Mesenchymal stem cell (in vitro differentiated cells and primary cell): ENCODE measurements around the gene TRMT112.
A peak's percentile ranks its signal among the peaks of the same experiment; 100 is the strongest.

Source experiments
- DNase-seq: peaks from one replicate; pipeline ENCODE4 v3.0.0-alpha.2; 2013
- H2AFZ ChIP-seq: one replicate; pipeline ENCODE4 v1.6.1; 2013; ENCODE audit warnings: low read depth, mild to moderate bottlenecking, control low read depth, inconsistent platforms, low read length, moderate library complexity
- H2AK5ac ChIP-seq: 2 replicates; pipeline ENCODE4 v1.6.1; 2013; ENCODE audit warnings: low read length, moderate library complexity, mild to moderate bottlenecking, inconsistent platforms; ENCODE audit not compliant: severe bottlenecking
- H2BK120ac ChIP-seq: one replicate; pipeline ENCODE4 v1.6.1; 2013; ENCODE audit warnings: low read depth, mild to moderate bottlenecking, inconsistent platforms, low read length, moderate library complexity
- H2BK12ac ChIP-seq, 2 experiments: one replicate each; pipeline ENCODE4 v1.6.1; 2013; ENCODE audit warnings: inconsistent platforms in 2 of 2, low read length in 2 of 2, mild to moderate bottlenecking in 2 of 2, moderate library complexity in 2 of 2, control low read depth in 1 of 2
- H2BK15ac ChIP-seq: one replicate; pipeline ENCODE4 v1.6.1; 2013; ENCODE audit warnings: mild to moderate bottlenecking, low read depth, inconsistent platforms; ENCODE audit not compliant: poor library complexity, severe bottlenecking
- H2BK5ac ChIP-seq: 2 replicates; pipeline ENCODE4 v1.6.1; 2013; ENCODE audit warnings: low read depth, mild to moderate bottlenecking, low read length, control low read depth, inconsistent platforms; ENCODE audit not compliant: poor library complexity, severe bottlenecking
- H3K14ac ChIP-seq, 2 experiments: one replicate each; pipeline ENCODE4 v1.6.1; 2013; ENCODE audit warnings: inconsistent platforms in 2 of 2, low read length in 2 of 2, control low read depth in 1 of 2, mild to moderate bottlenecking in 1 of 2, moderate library complexity in 1 of 2
- H3K18ac ChIP-seq, 2 experiments: one replicate each; pipeline ENCODE4 v1.6.1; 2013; ENCODE audit warnings: inconsistent platforms in 2 of 2, low read length in 2 of 2, control low read depth in 1 of 2, low read depth in 1 of 2, mild to moderate bottlenecking in 1 of 2
- H3K23ac ChIP-seq, 2 experiments: one replicate each; pipeline ENCODE4 v1.6.1; 2013; ENCODE audit warnings: inconsistent platforms in 2 of 2, low read length in 2 of 2, mild to moderate bottlenecking in 2 of 2, moderate library complexity in 2 of 2, control low read depth in 1 of 2
- H3K27ac ChIP-seq: 2 replicates; pipeline ENCODE4 v1.5.1; 2013; ENCODE audit warnings: mild to moderate bottlenecking, moderate library complexity, low read length, control low read depth, inconsistent platforms; ENCODE audit not compliant: poor library complexity, severe bottlenecking
- H3K27me3 ChIP-seq, 2 experiments: 2 replicates each; pipeline versions ENCODE4 v1.6.1 to v1.7.0; 2013; ENCODE audit warnings: low read length in 2 of 2, mild to moderate bottlenecking in 2 of 2, moderate library complexity in 2 of 2, control low read depth in 1 of 2, inconsistent platforms in 1 of 2; ENCODE audit not compliant: control insufficient read depth in 1 of 2, insufficient read depth in 1 of 2
- H3K36me3 ChIP-seq, 2 experiments: 2 replicates each; pipeline versions ENCODE4 v1.6.1 to v1.7.0; 2013; ENCODE audit warnings: low read length in 2 of 2, control low read depth in 1 of 2, inconsistent platforms in 1 of 2, low read depth in 1 of 2, mild to moderate bottlenecking in 1 of 2; ENCODE audit not compliant: insufficient read depth in 2 of 2, control insufficient read depth in 1 of 2
- H3K4ac ChIP-seq, 2 experiments: one replicate each; pipeline ENCODE4 v1.6.1; 2013; ENCODE audit warnings: inconsistent platforms in 2 of 2, low read length in 2 of 2, mild to moderate bottlenecking in 2 of 2, moderate library complexity in 2 of 2, control low read depth in 1 of 2, low read depth in 1 of 2
- H3K4me1 ChIP-seq: 2 replicates; pipeline ENCODE4 v1.6.1; 2013; ENCODE audit warnings: low read depth, low read length, control low read depth; ENCODE audit not compliant: control insufficient read depth, insufficient read depth
- H3K4me2 ChIP-seq: 2 replicates; pipeline ENCODE4 v1.6.1; 2013; ENCODE audit warnings: low read length, mild to moderate bottlenecking, inconsistent platforms; ENCODE audit not compliant: poor library complexity, severe bottlenecking
- H3K4me3 ChIP-seq, 2 experiments: 2 replicates each; pipeline versions ENCODE4 v1.5.1 to v1.7.0; 2013; ENCODE audit warnings: low read length in 2 of 2, mild to moderate bottlenecking in 2 of 2, control low read depth in 1 of 2, low read depth in 1 of 2; ENCODE audit not compliant: insufficient read depth in 1 of 2
- H3K79me1 ChIP-seq: replicated peaks from 2 replicates; pipeline ENCODE4 v1.6.1; 2013; ENCODE audit warnings: mild to moderate bottlenecking, control low read depth, low read length, inconsistent platforms; ENCODE audit not compliant: poor library complexity, severe bottlenecking
- H3K9ac ChIP-seq: 2 replicates; pipeline ENCODE4 v1.7.0; 2013; ENCODE audit warnings: mild to moderate bottlenecking, low read length, moderate library complexity
- H3K9me3 ChIP-seq: 2 replicates; pipeline ENCODE4 v1.7.0; 2013; ENCODE audit warnings: mild to moderate bottlenecking, low read length; ENCODE audit not compliant: control insufficient read depth
- H4K8ac ChIP-seq: one replicate; pipeline ENCODE4 v1.6.1; 2013; ENCODE audit warnings: inconsistent platforms, mild to moderate bottlenecking, low read length, moderate library complexity
- H4K91ac ChIP-seq: one replicate; pipeline ENCODE4 v1.6.1; 2013; ENCODE audit warnings: mild to moderate bottlenecking, low read length, inconsistent platforms
- WGBS: methylation state at CpG from one replicate; pipeline ENCODE4 v1.1.7; 2013; ENCODE audit warnings: mixed read lengths; 5-methylcytosine and 5-hydroxymethylcytosine counted together

Gene TRMT112

DNA sequence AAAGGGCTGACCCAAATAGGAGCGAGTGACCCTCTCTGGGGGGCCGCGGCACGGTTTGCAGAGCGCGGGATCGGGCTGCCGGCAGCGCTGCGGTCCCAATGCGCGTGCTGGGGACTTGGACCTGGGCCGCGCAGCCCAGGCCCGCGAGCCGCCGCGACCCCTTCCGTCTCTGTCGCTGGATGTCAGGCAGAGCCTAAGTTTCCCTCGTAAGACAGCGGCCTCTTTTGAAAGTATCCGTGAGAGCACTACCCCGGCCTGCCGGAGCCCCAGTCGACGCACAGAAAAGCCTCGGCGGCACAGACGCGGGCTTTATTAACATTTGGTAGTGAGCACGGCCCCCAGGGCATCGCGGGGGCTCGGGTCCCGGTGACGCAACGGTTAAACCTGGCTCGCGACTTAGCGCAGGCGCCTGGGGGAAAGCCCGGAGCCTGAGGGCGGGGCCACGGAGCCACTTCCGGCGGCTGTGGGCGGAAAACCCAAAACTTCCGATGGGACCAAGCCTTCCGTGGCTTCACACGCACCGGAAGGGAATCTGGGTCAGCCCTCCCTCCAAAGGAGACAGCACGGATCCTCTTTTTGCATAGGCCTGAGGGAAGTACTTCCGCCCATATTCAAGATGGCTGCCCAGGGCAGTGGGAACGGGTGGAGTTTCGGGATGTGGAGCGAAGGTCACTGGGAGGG lies 47.7 kb downstream of the TRMT112 start:
- peaks cover 21 to 39% of the 10 kb centered on the region in 2 experiments for H3K36me3 ChIP-seq
- H3K4me2 ChIP-seq, result peak overlapping the region; percentile 81
- H2AFZ ChIP-seq, result peak overlapping the region; percentile 18
- H3K4me1 ChIP-seq, result peaks cover 22% of the 10 kb centered on the region
- peak overlapping the region; percentile 37 to 92 for H3K23ac ChIP-seq
- H2BK5ac ChIP-seq, result peak overlapping the region; percentile 82
- H2BK15ac ChIP-seq, result peak overlapping the region; percentile 95
- peaks cover 13% of the 10 kb centered on the region for H3K79me1 ChIP-seq
- H3K14ac ChIP-seq, result peak overlapping the region in 1 of 2 experiments; percentile 89
- H2BK120ac ChIP-seq, result peak overlapping the region; percentile 90
- H4K8ac ChIP-seq, result peak overlapping the region; percentile 99
- peak overlapping the region; percentile 93 to 97 for H3K4ac ChIP-seq
- peak; percentile 100 for DNase-seq
- H3K18ac ChIP-seq, result peak overlapping the region; percentile 73 to 89
- H3K9me3 ChIP-seq, result no peaks in the 10 kb centered on the region
- peak overlapping the region; percentile 98 for H4K91ac ChIP-seq
- H3K27me3 ChIP-seq, result no peaks in the 10 kb centered on the region
- H3K27ac ChIP-seq, result peak overlapping the region; percentile 99
- H2BK12ac ChIP-seq, result peak overlapping the region in 1 of 2 experiments; percentile 52
- peak overlapping the region; percentile 76 to 83 for H3K4me3 ChIP-seq
- under 1% methylated on average over 58 of the region's 58 CpGs for WGBS
- no peak overlapping the region for H2AK5ac ChIP-seq
- peak overlapping the region; percentile 96 for H3K9ac ChIP-seq

GRCh38 chr11:64268893-64269539 lies 48.3 kb downstream of the TRMT112 start:
- Histone ChIP-seq H3K4me1 (peaks cover 25% of the 10 kb centered on the region), H3K27ac (peak overlapping the region; percentile 94), H2AK5ac (peak overlapping the region; percentile 62), H3K23ac (peak overlapping the region in 1 of 2 experiments; percentile 92), H4K91ac (peak overlapping the region; percentile 98), H3K27me3 (no peaks in the 10 kb centered on the region), H3K79me1 (peaks cover 14% of the 10 kb centered on the region), H3K14ac (peak overlapping the region in 1 of 2 experiments; percentile 89), H3K36me3 (peaks cover 28 to 46% of the 10 kb centered on the region in 2 experiments), H3K9me3 (no peaks in the 10 kb centered on the region), H3K4me2 (peak overlapping the region; percentile 81), H2BK120ac (peak overlapping the region; percentile 90), H3K4me3 (peak overlapping the region; percentile 70 to 83), H3K18ac (peak overlapping the region; percentile 73 to 89), H2BK5ac (peak overlapping the region; percentile 82), H2AFZ (peak overlapping the region; percentile 18), H3K9ac (peak overlapping the region; percentile 96), H3K4ac (peak overlapping the region; percentile 93 to 97), H2BK12ac (peak overlapping the region in 1 of 2 experiments; percentile 52), H2BK15ac (peak overlapping the region; percentile 95), H4K8ac (peak overlapping the region; percentile 99)
- peak; percentile 67 for DNase-seq
- WGBS, result 2% methylated on average over 34 of the region's 34 CpGs

- Histone ChIP-seq H3K14ac (peak overlapping the region in 1 of 2 experiments; percentile 76), H4K8ac (peak overlapping the region; percentile 99), H2BK12ac (peak overlapping the region; percentile 78 to 93), H3K9me3 (no peaks in the 10 kb centered on the region), H3K36me3 (peaks cover 35 to 53% of the 10 kb centered on the region in 2 experiments), H3K9ac (peak overlapping the region; percentile 96), H2AK5ac (peak overlapping the region; percentile 18), H3K4me2 (peak overlapping the region; percentile 81), H2BK5ac (no peak overlapping the region), H3K79me1 (peaks cover 12% of the 10 kb centered on the region), H3K18ac (peak overlapping the region; percentile 34 to 73), H3K27me3 (no peaks in the 10 kb centered on the region), H4K91ac (peak overlapping the region; percentile 87), H3K4me1 (peaks cover 33% of the 10 kb centered on the region), H2BK15ac (peak overlapping the region; percentile 77), H3K4me3 (peak overlapping the region; percentile 32 to 83), H2BK120ac (peak overlapping the region; percentile 85), H3K27ac (peak overlapping the region; percentile 94), H2AFZ (no peak overlapping the region), H3K4ac (peak overlapping the region; percentile 76 to 97), H3K23ac (peak overlapping the region in 1 of 2 experiments; percentile 65)
- DNase-seq, result peak; percentile 56
- WGBS, result 68% methylated on average over 22 of the region's 23 CpGs
Observed at GRCh38 chr11:64268025-64268892, 49.1 kb downstream of the TRMT112 start.
